ENCODE data around the gene BRD1. TPM values are rescaled to one million over a fixed set of nuclear protein-coding genes. Genes with fewer than 3 reads are reported as not detected.

Gene BRD1
- total RNA-seq (10 to 100 TPM; 16.9 to 22.9 (median 20.3) TPM), polyA plus RNA-seq (10 to 100 TPM in 2 of 3 donors, 1 to 10 TPM in 1; 7.9 to 12.8 (median 10.1) TPM)
- long read RNA-seq, donor 1, full-length matches to known transcripts, result 2 of 24 reads
- long read RNA-seq, donor 1, partial matches to known transcripts, result 4 of 24 reads
- long read RNA-seq, donor 1, other reads (novel, unspliced or antisense), result 18 of 24 reads
- long read RNA-seq, donor 2, full-length matches to known transcripts, result 7 of 41 reads
- long read RNA-seq, donor 2, partial matches to known transcripts, result 11 of 41 reads
- long read RNA-seq, donor 2, other reads (novel, unspliced or antisense), result 23 of 41 reads

- intact Hi-C loops (cut with DNase I), result loop anchor here in 1 of 2 donors (5.0 kb wide), 1 partner anchor 41 kb away; no protein-coding TSS in a partner anchor
- peak within 1 kb of the TSS; percentile 80 for H3K27ac ChIP-seq
- peaks cover 0 to 13% of the 10 kb centered on the region in 2 donors for H3K36me3 ChIP-seq (ENCODE audit: insufficient read depth in 1 of 2, low read depth in 1 of 2)
- DNase-seq (peak; percentile 73 to 75), ATAC-seq (peak; percentile 64 to 81 (median 72))
- H3K9me3 ChIP-seq, result no peaks in the 10 kb centered on the region
- 17 to 42% (median 20%) methylated on average over 18 to 53 of the region's 54 CpGs for WGBS, 3 donors
- no peaks in the 10 kb centered on the region for H3K27me3 ChIP-seq (ENCODE audit: insufficient read depth in 3 of 3, low read length in 2 of 3)
- peaks cover 25% of the 10 kb centered on the region for H3K4me1 ChIP-seq
- peak within 1 kb of the TSS; percentile 71 for H3K4me3 ChIP-seq
- TF ChIP-seq CTCF (IDR thresholded peaks at IDR 0.05), result no peak
Observed at GRCh38 chr22:49827853-49828598, at the start of gene BRD1. BRD1 (minus strand) TSS chr22:49827873; CDS start chr22:49824317, 3,556 bp downstream.

- DNase-seq (no peak), ATAC-seq (no peak)
Observed at GRCh38 chr22:49873228-49873940, 45.7 kb upstream of the BRD1 start.

GRCh38 chr22:49872347-49872746, 44.7 kb upstream of the BRD1 start:
- Histone ChIP-seq H3K4me3 (no peak overlapping the region), H3K36me3 (ENCODE audit: insufficient read depth in 1 of 2, low read depth in 1 of 2) (no peaks in the 10 kb centered on the region), H3K27me3 (ENCODE audit: insufficient read depth in 3 of 3, low read length in 2 of 3) (no peaks in the 10 kb centered on the region), H3K9me3 (peaks cover 11% of the 10 kb centered on the region), H3K27ac (no peak overlapping the region), H3K4me1 (no peaks in the 10 kb centered on the region)
- no peak for TF ChIP-seq CTCF (IDR thresholded peaks at IDR 0.05)
- ATAC-seq (no peak), DNase-seq (no peak)
- 96 to 98% (median 96%) methylated on average over 7 of the region's 7 CpGs for WGBS, 3 donors
- intact Hi-C loops (cut with DNase I), result no loop called here

More at GRCh38 chr22:49873228-49873940, 45.7 kb upstream of the BRD1 start:
- intact Hi-C loops (cut with DNase I), result no loop called here
- Histone ChIP-seq H3K4me1 (no peaks in the 10 kb centered on the region), H3K27me3 (ENCODE audit: insufficient read depth in 3 of 3, low read length in 2 of 3) (no peaks in the 10 kb centered on the region), H3K9me3 (peaks cover 10% of the 10 kb centered on the region), H3K27ac (no peak overlapping the region), H3K4me3 (no peak overlapping the region), H3K36me3 (ENCODE audit: insufficient read depth in 1 of 2, low read depth in 1 of 2) (no peaks in the 10 kb centered on the region)
- no peak for TF ChIP-seq CTCF (IDR thresholded peaks at IDR 0.05)
- 86 to 88% (median 87%) methylated on average over 16 of the region's 16 CpGs for WGBS, 3 donors

GRCh38 chr22:49871482-49871881, 43.8 kb upstream of the BRD1 start:
- Histone ChIP-seq H3K4me3 (no peak overlapping the region), H3K9me3 (peaks cover 19% of the 10 kb centered on the region), H3K36me3 (ENCODE audit: insufficient read depth in 1 of 2, low read depth in 1 of 2) (no peaks in the 10 kb centered on the region), H3K27me3 (ENCODE audit: insufficient read depth in 3 of 3, low read length in 2 of 3) (no peaks in the 10 kb centered on the region), H3K4me1 (no peaks in the 10 kb centered on the region), H3K27ac (no peak overlapping the region)
- WGBS, 3 donors, result 95 to 99% (median 97%) methylated on average over 4 of the region's 4 CpGs
- ATAC-seq (no peak), DNase-seq (no peak)
- intact Hi-C loops (cut with DNase I), result no loop called here
- no peak for TF ChIP-seq CTCF (IDR thresholded peaks at IDR 0.05)
